ENCODE measurements around the gene SMARCD1. TPM values are rescaled to one million over a fixed set of nuclear protein-coding genes. Genes with fewer than 3 reads are reported as not detected.
A peak's percentile ranks its signal among the peaks of the same experiment; 100 is the strongest.

Gene SMARCD1
- total RNA-seq, 2 experiments from 2014 or later: 47.3 to 55.1 TPM

DNA sequence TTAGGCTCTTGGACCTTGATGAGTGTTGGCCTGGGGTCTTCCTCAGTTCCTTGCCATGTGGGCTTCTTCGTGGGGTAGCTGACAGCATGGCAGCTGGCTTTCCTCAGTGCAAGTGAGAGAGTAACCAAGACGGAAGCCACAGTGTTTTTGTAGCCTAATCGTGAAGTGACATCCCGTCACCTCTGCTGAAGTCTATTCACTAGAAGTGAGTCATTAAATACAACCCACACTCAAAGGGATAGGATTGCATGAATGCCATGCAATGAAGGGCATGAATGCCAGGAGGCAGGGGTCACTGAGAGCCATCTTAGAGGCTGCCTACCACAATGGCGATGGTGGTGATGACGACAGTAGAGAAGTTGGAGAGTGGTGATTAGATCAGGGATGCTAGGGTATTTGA, 41.3 kb upstream of the SMARCD1 start:
- no peaks in the 10 kb centered on the region for H3K9me3 Mint-ChIP-seq
- peak; percentile 46 for ATAC-seq
- CTCF ChIA-PET: interaction anchor here (1.0 to 10.4 kb wide), 4 partner anchors 12 to 77 kb away, joined by 3 to 299 read pairs (median 12); no protein-coding TSS in a partner anchor
- no peak overlapping the region for H3K27ac Mint-ChIP-seq
- no peaks in the 10 kb centered on the region for H3K36me3 Mint-ChIP-seq (ENCODE audit: low read depth)
- H3K4me3 Mint-ChIP-seq: no peak overlapping the region
- POLR2A ChIA-PET: interaction anchor here (1.1 kb wide), 1 partner anchor 13 kb away, joined by 3 read pairs; no protein-coding TSS in a partner anchor
- peaks cover 20% of the 10 kb centered on the region for H3K4me1 Mint-ChIP-seq (ENCODE audit: low read depth)
- peaks cover 2% of the 10 kb centered on the region for H3K27me3 Mint-ChIP-seq
- TF ChIP-seq, protein P1, sequence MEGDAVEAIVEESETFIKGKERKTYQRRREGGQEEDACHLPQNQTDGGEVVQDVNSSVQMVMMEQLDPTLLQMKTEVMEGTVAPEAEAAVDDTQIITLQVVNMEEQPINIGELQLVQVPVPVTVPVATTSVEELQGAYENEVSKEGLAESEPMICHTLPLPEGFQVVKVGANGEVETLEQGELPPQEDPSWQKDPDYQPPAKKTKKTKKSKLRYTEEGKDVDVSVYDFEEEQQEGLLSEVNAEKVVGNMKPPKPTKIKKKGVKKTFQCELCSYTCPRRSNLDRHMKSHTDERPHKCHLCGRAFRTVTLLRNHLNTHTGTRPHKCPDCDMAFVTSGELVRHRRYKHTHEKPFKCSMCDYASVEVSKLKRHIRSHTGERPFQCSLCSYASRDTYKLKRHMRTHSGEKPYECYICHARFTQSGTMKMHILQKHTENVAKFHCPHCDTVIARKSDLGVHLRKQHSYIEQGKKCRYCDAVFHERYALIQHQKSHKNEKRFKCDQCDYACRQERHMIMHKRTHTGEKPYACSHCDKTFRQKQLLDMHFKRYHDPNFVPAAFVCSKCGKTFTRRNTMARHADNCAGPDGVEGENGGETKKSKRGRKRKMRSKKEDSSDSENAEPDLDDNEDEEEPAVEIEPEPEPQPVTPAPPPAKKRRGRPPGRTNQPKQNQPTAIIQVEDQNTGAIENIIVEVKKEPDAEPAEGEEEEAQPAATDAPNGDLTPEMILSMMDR (IDR thresholded peaks at IDR 0.05): no peak
- DNase-seq: no peak
- intact Hi-C loops (cut with micrococcal nuclease): no loop called here

DNA sequence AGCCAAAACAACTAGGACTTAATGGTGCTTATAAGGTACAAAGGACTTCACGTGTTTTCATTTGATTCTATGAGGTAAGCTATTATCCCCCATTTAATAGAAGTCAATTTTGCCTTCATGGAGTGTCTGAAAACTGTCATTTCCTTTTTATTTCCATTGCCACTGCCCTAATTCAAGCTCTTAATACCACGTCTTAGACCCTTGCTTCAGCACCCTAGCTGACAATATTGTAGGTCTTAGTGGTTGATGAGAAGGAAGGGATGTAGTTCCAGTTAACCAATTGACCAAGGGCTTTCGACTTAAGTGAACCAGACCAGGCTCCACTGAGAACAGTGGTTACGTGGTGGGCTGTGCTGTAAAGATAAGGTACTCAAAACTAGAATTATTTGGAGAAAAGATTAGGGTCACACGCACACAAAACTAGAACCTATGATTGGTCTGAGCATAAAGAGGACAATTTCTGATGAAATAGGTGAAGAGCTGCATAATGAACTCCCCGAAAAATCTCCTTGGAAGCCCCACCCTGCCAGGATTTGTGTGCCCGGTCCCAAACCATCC, 37.4 kb upstream of the SMARCD1 start:
- Mint-ChIP-seq H3K9me3 (no peaks in the 10 kb centered on the region), H3K27me3 (peaks cover 31% of the 10 kb centered on the region), H3K27ac (no peak overlapping the region), H3K36me3 (ENCODE audit: low read depth) (no peaks in the 10 kb centered on the region), H3K4me3 (no peak overlapping the region), H3K4me1 (ENCODE audit: low read depth) (peaks cover 12% of the 10 kb centered on the region)
- CTCF ChIA-PET: interaction anchor here (1.5 to 5.1 kb wide), 4 partner anchors 9 to 80 kb away, joined by 5 to 24 read pairs (median 6); no protein-coding TSS in a partner anchor
- DNase-seq (no peak), ATAC-seq (no peak)
- POLR2A ChIA-PET: interaction anchor here (0.9 kb wide), 1 partner anchor 8 kb away, joined by 4 read pairs; no protein-coding TSS in a partner anchor
- intact Hi-C loops (cut with micrococcal nuclease): no loop called here
- TF ChIP-seq, protein P1 (IDR thresholded peaks at IDR 0.05): no peak

DNA sequence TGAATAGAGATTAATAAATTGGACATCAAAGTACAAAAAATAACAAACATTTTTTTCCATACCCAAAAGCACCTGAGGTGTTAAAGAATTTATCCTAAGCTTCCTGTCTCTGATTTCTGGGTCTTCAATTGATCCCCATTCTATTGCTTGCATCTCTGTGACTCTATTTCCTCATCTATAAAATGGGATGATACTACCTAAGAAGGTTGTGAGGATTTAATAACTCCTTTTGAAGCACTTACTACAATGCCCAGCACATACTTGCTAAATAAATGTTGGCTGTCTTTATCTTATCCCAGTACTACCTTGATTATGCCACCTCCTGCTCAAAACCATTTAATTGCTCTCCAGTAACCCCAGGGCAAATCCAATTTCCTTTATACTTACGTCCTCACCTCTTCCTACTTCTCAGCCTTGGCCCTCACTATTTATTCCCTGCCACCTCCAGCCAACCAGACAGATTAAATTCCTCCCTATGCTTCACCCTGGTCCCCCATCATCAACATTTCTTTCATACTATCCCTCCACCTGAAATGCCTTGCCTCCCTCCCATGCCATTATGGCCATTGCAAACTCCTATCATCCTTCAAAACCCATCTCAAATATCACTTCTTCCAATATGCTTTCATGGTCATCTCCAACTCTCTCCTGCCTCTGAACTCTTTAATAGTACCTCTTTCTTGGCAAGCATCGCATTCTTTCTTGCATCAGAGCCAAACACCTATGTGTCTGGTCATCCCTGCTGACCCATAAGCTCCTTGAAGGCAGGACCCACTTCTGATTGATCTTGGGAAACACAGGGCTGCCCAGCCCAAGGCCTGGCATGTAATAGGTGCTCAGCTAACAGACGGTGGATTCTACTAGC, 35.7 kb upstream of the SMARCD1 start:
- Mint-ChIP-seq H3K27ac (no peak overlapping the region), H3K4me1 (ENCODE audit: low read depth) (no peaks in the 10 kb centered on the region), H3K9me3 (no peaks in the 10 kb centered on the region), H3K36me3 (ENCODE audit: low read depth) (no peaks in the 10 kb centered on the region), H3K4me3 (no peak overlapping the region), H3K27me3 (peaks cover 32% of the 10 kb centered on the region)
- intact Hi-C loops (cut with micrococcal nuclease): no loop called here
- TF ChIP-seq, protein P1 (IDR thresholded peaks at IDR 0.05): no peak
- CTCF ChIA-PET: interaction anchor here (0.9 to 5.1 kb wide), 5 partner anchors 11 to 104 kb away, joined by 3 to 33 read pairs (median 11); no protein-coding TSS in a partner anchor
- ATAC-seq: no peak
- POLR2A ChIA-PET: interaction anchor here (1.2 kb wide), 1 partner anchor 9 kb away, joined by 3 read pairs; no protein-coding TSS in a partner anchor
- no peak for DNase-seq

DNA sequence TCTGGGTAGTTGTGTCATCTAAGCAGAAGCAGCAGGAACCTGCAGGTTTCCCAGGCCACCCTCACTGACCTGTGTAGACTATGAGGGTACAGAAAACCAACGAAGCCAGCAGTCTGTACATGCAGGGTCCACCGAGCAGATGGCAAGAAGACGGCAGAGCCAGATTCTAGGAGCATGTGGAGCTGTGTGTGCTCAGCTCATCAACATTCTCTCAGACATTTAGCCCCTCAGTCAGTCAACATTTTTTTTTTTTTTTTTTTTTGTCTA, 35.1 kb upstream of the SMARCD1 start:
- POLR2A ChIA-PET: interaction anchor here (1.2 kb wide), 1 partner anchor 8 kb away, joined by 3 read pairs; no protein-coding TSS in a partner anchor
- Mint-ChIP-seq H3K9me3 (no peaks in the 10 kb centered on the region), H3K36me3 (ENCODE audit: low read depth) (no peaks in the 10 kb centered on the region), H3K4me1 (ENCODE audit: low read depth) (no peaks in the 10 kb centered on the region), H3K4me3 (no peak overlapping the region), H3K27ac (no peak overlapping the region), H3K27me3 (peaks cover 32% of the 10 kb centered on the region)
- ATAC-seq (no peak), DNase-seq (no peak)
- CTCF ChIA-PET: interaction anchor here (0.9 to 5.1 kb wide), 5 partner anchors 12 to 105 kb away, joined by 3 to 33 read pairs (median 11); no protein-coding TSS in a partner anchor
- TF ChIP-seq, protein P1 (IDR thresholded peaks at IDR 0.05): no peak
- intact Hi-C loops (cut with micrococcal nuclease): no loop called here
